Body of pancreas (tissue), 4 donors: ENCODE results near the gene PGA4.
"Not testable (repeated sequence)": the region's sequence is repeated elsewhere in the genome, so short reads cannot be mapped to it uniquely, and the experiment has no call there.

ENCODE experiments used
- POLR2A ChIP-seq, 3 donors: fragments of 450-650 bp; IDR thresholded peaks; one replicate each; pipeline ENCODE4 v1.6.1; 2016; ENCODE audit warnings: antibody characterized with exemption in 3 of 3, mild to moderate bottlenecking in 2 of 3
- TF ChIP-seq, protein P1 (sequence below), 7 experiments: fragments of 450-650 bp in 4 of 7; fragments of 200-600 bp in 3 of 7; sonication (generic) in 3 of 7; IDR thresholded peaks; one replicate each; pipeline ENCODE4 v1.5.1; 2016 to 2019; ENCODE audit warnings: antibody characterized with exemption in 7 of 7

- TF ChIP-seq, protein P1, sequence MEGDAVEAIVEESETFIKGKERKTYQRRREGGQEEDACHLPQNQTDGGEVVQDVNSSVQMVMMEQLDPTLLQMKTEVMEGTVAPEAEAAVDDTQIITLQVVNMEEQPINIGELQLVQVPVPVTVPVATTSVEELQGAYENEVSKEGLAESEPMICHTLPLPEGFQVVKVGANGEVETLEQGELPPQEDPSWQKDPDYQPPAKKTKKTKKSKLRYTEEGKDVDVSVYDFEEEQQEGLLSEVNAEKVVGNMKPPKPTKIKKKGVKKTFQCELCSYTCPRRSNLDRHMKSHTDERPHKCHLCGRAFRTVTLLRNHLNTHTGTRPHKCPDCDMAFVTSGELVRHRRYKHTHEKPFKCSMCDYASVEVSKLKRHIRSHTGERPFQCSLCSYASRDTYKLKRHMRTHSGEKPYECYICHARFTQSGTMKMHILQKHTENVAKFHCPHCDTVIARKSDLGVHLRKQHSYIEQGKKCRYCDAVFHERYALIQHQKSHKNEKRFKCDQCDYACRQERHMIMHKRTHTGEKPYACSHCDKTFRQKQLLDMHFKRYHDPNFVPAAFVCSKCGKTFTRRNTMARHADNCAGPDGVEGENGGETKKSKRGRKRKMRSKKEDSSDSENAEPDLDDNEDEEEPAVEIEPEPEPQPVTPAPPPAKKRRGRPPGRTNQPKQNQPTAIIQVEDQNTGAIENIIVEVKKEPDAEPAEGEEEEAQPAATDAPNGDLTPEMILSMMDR (IDR thresholded peaks at IDR 0.05), result not testable (repeated sequence)
- not testable (repeated sequence) for TF ChIP-seq POLR2A (IDR thresholded peaks at IDR 0.05)
These were observed 25.9 kb downstream of the PGA4 start for GRCh38 chr11:61248071-61248470.
